ENCODE data around the gene COL7A1.
"Not testable (repeated sequence)": the region's sequence is repeated elsewhere in the genome, so short reads cannot be mapped to it uniquely, and the experiment has no call there.

The COL7A1 gene

GRCh38 chr3:48543271-48543866 lies 51.8 kb downstream of the COL7A1 start:
- Histone ChIP-seq H3K4me3 (ENCODE audit: insufficient read depth, low read depth, low read length) (no peak overlapping the region), H3K27ac (ENCODE audit: insufficient read depth, low read depth, low read length, poor library complexity, severe bottlenecking) (no peak overlapping the region), H3K9me3 (ENCODE audit: control insufficient read depth, low read length) (no peaks in the 10 kb centered on the region), H3K4me1 (ENCODE audit: control insufficient read depth, insufficient read depth, low read length) (no peaks in the 10 kb centered on the region), H3K27me3 (ENCODE audit: control insufficient read depth, insufficient read depth, low read length, poor library complexity, severe bottlenecking) (no peaks in the 10 kb centered on the region), H3K36me3 (ENCODE audit: control insufficient read depth, insufficient read depth, low read length) (peaks cover 27% of the 10 kb centered on the region)
- WGBS, 2 experiments, result 91 to 95% methylated on average over 9 of the region's 9 CpGs

GRCh38 chr3:48538451-48538850 lies 56.7 kb downstream of the COL7A1 start:
- Histone ChIP-seq H3K36me3 (ENCODE audit: control insufficient read depth, insufficient read depth, low read length) (peaks cover 28% of the 10 kb centered on the region), H3K9me3 (ENCODE audit: control insufficient read depth, low read length) (no peaks in the 10 kb centered on the region), H3K27ac (ENCODE audit: insufficient read depth, low read depth, low read length, poor library complexity, severe bottlenecking) (no peak overlapping the region), H3K27me3 (ENCODE audit: control insufficient read depth, insufficient read depth, low read length, poor library complexity, severe bottlenecking) (no peaks in the 10 kb centered on the region), H3K4me3 (ENCODE audit: insufficient read depth, low read depth, low read length) (no peak overlapping the region), H3K4me1 (ENCODE audit: control insufficient read depth, insufficient read depth, low read length) (no peaks in the 10 kb centered on the region)
- 94 to 96% methylated on average over 12 of the region's 12 CpGs for WGBS, 2 experiments

- Histone ChIP-seq H3K27me3 (ENCODE audit: control insufficient read depth, insufficient read depth, low read length, poor library complexity, severe bottlenecking) (no peaks in the 10 kb centered on the region), H3K9me3 (ENCODE audit: control insufficient read depth, low read length) (no peaks in the 10 kb centered on the region), H3K36me3 (ENCODE audit: control insufficient read depth, insufficient read depth, low read length) (peaks cover 23% of the 10 kb centered on the region), H3K27ac (ENCODE audit: insufficient read depth, low read depth, low read length, poor library complexity, severe bottlenecking) (no peak overlapping the region), H3K4me1 (ENCODE audit: control insufficient read depth, insufficient read depth, low read length) (no peaks in the 10 kb centered on the region), H3K4me3 (ENCODE audit: insufficient read depth, low read depth, low read length) (no peak overlapping the region)
- 96% methylated on average over 5 of the region's 5 CpGs for WGBS, 2 experiments
Observed at GRCh38 chr3:48536785-48537184, 58.3 kb downstream of the COL7A1 start.

- peaks cover 23% of the 10 kb centered on the region for H3K36me3 ChIP-seq (ENCODE audit: control insufficient read depth, insufficient read depth, low read length)
- H3K4me1 ChIP-seq (ENCODE audit: control insufficient read depth, insufficient read depth, low read length), result no peaks in the 10 kb centered on the region
- no peak overlapping the region for H3K4me3 ChIP-seq (ENCODE audit: insufficient read depth, low read depth, low read length)
- H3K27me3 ChIP-seq (ENCODE audit: control insufficient read depth, insufficient read depth, low read length, poor library complexity, severe bottlenecking), result no peaks in the 10 kb centered on the region
- no peak overlapping the region for H3K27ac ChIP-seq (ENCODE audit: insufficient read depth, low read depth, low read length, poor library complexity, severe bottlenecking)
- 96 to 98% methylated on average over 19 of the region's 19 CpGs for WGBS, 2 experiments
- H3K9me3 ChIP-seq (ENCODE audit: control insufficient read depth, low read length), result no peaks in the 10 kb centered on the region
Observed at GRCh38 chr3:48536116-48536515, 59.0 kb downstream of the COL7A1 start.

- Histone ChIP-seq H3K36me3 (ENCODE audit: control insufficient read depth, insufficient read depth, low read length) (peaks cover 23% of the 10 kb centered on the region), H3K9me3 (ENCODE audit: control insufficient read depth, low read length) (no peaks in the 10 kb centered on the region), H3K27me3 (ENCODE audit: control insufficient read depth, insufficient read depth, low read length, poor library complexity, severe bottlenecking) (no peaks in the 10 kb centered on the region), H3K4me3 (ENCODE audit: insufficient read depth, low read depth, low read length) (no peak overlapping the region), H3K4me1 (ENCODE audit: control insufficient read depth, insufficient read depth, low read length) (no peaks in the 10 kb centered on the region), H3K27ac (ENCODE audit: insufficient read depth, low read depth, low read length, poor library complexity, severe bottlenecking) (no peak overlapping the region)
- 93 to 98% methylated on average over 4 of the region's 4 CpGs for WGBS, 2 experiments
Observed at GRCh38 chr3:48535578-48535977, 59.6 kb downstream of the COL7A1 start.

GRCh38 chr3:48532977-48533337 lies 62.2 kb downstream of the COL7A1 start:
- H3K36me3 ChIP-seq (ENCODE audit: control insufficient read depth, insufficient read depth, low read length), result peaks cover 21% of the 10 kb centered on the region
- no peak overlapping the region for H3K4me3 ChIP-seq (ENCODE audit: insufficient read depth, low read depth, low read length)
- no peaks in the 10 kb centered on the region for H3K9me3 ChIP-seq (ENCODE audit: control insufficient read depth, low read length)
- WGBS, 2 experiments, result 75 to 95% methylated on average over 1 of the region's 2 CpGs
- no peaks in the 10 kb centered on the region for H3K4me1 ChIP-seq (ENCODE audit: control insufficient read depth, insufficient read depth, low read length)
- no peaks in the 10 kb centered on the region for H3K27me3 ChIP-seq (ENCODE audit: control insufficient read depth, insufficient read depth, low read length, poor library complexity, severe bottlenecking)
- no peak overlapping the region for H3K27ac ChIP-seq (ENCODE audit: insufficient read depth, low read depth, low read length, poor library complexity, severe bottlenecking)

- WGBS, 2 experiments, result 87 to 95% methylated on average over 3 of the region's 6 CpGs
- no peak overlapping the region for H3K27ac ChIP-seq (ENCODE audit: insufficient read depth, low read depth, low read length, poor library complexity, severe bottlenecking)
- no peaks in the 10 kb centered on the region for H3K9me3 ChIP-seq (ENCODE audit: control insufficient read depth, low read length)
- H3K27me3 ChIP-seq (ENCODE audit: control insufficient read depth, insufficient read depth, low read length, poor library complexity, severe bottlenecking), result no peaks in the 10 kb centered on the region
- H3K4me1 ChIP-seq (ENCODE audit: control insufficient read depth, insufficient read depth, low read length), result no peaks in the 10 kb centered on the region
- H3K4me3 ChIP-seq (ENCODE audit: insufficient read depth, low read depth, low read length), result no peak overlapping the region
- peaks cover 19% of the 10 kb centered on the region for H3K36me3 ChIP-seq (ENCODE audit: control insufficient read depth, insufficient read depth, low read length)
Observed at GRCh38 chr3:48532271-48532976, 62.7 kb downstream of the COL7A1 start.

GRCh38 chr3:48530701-48531100 lies 64.4 kb downstream of the COL7A1 start:
- not testable (repeated sequence) for H3K27me3 ChIP-seq (ENCODE audit: control insufficient read depth, insufficient read depth, low read length, poor library complexity, severe bottlenecking); H3K4me3 ChIP-seq (ENCODE audit: insufficient read depth, low read depth, low read length); H3K4me1 ChIP-seq (ENCODE audit: control insufficient read depth, insufficient read depth, low read length); H3K27ac ChIP-seq (ENCODE audit: insufficient read depth, low read depth, low read length, poor library complexity, severe bottlenecking); H3K9me3 ChIP-seq (ENCODE audit: control insufficient read depth, low read length)
- peaks cover 14% of the 10 kb centered on the region for H3K36me3 ChIP-seq (ENCODE audit: control insufficient read depth, insufficient read depth, low read length)
- WGBS, 2 experiments, result 84 to 94% methylated on average over 3 to 4 of the region's 4 CpGs

GRCh38 chr3:48528754-48529153 lies 66.4 kb downstream of the COL7A1 start:
- Histone ChIP-seq H3K9me3 (ENCODE audit: control insufficient read depth, low read length) (no peaks in the 10 kb centered on the region), H3K27ac (ENCODE audit: insufficient read depth, low read depth, low read length, poor library complexity, severe bottlenecking) (no peak overlapping the region), H3K4me1 (ENCODE audit: control insufficient read depth, insufficient read depth, low read length) (no peaks in the 10 kb centered on the region), H3K27me3 (ENCODE audit: control insufficient read depth, insufficient read depth, low read length, poor library complexity, severe bottlenecking) (no peaks in the 10 kb centered on the region), H3K4me3 (ENCODE audit: insufficient read depth, low read depth, low read length) (no peak overlapping the region), H3K36me3 (ENCODE audit: control insufficient read depth, insufficient read depth, low read length) (peaks cover 7% of the 10 kb centered on the region)
- 92 to 97% methylated on average over 3 of the region's 3 CpGs for WGBS, 2 experiments

GRCh38 chr3:48528048-48528447 lies 67.1 kb downstream of the COL7A1 start:
- Histone ChIP-seq H3K27me3 (ENCODE audit: control insufficient read depth, insufficient read depth, low read length, poor library complexity, severe bottlenecking) (no peaks in the 10 kb centered on the region), H3K4me1 (ENCODE audit: control insufficient read depth, insufficient read depth, low read length) (no peaks in the 10 kb centered on the region), H3K27ac (ENCODE audit: insufficient read depth, low read depth, low read length, poor library complexity, severe bottlenecking) (no peak overlapping the region), H3K36me3 (ENCODE audit: control insufficient read depth, insufficient read depth, low read length) (peaks cover 7% of the 10 kb centered on the region), H3K9me3 (ENCODE audit: control insufficient read depth, low read length) (no peaks in the 10 kb centered on the region), H3K4me3 (ENCODE audit: insufficient read depth, low read depth, low read length) (no peak overlapping the region)
- WGBS, 2 experiments, result 95 to 97% methylated on average over 9 of the region's 9 CpGs
